Keratinocyte (primary cell): Measurements from ENCODE around the gene ARHGAP22. TPM values are rescaled to one million over a fixed set of nuclear protein-coding genes. Genes with fewer than 3 reads are reported as not detected.

Experiments used
- DNase-seq: peaks from one replicate; pipeline ENCODE4 v3.0.0-alpha.2; 2011; ENCODE audit warnings: low read depth, missing footprints, low spot score
- FAIRE-seq: peaks from 2 replicates; lab custom pipeline; 2011; peaks lifted over from hg19 to GRCh38; lab: Jason Lieb, UNC
- H2AFZ ChIP-seq: 2 replicates; pipeline ENCODE4 v1.6.0; 2012; ENCODE audit warnings: low read length, control low read depth, inconsistent platforms; ENCODE audit not compliant: control insufficient read depth
- H3K27ac ChIP-seq: 2 replicates; pipeline ENCODE4 v1.5.1; 2011; ENCODE audit warnings: low read length; ENCODE audit not compliant: control insufficient read depth, insufficient read depth
- H3K27me3 ChIP-seq: 3 replicates; pipeline ENCODE4 v1.6.0; 2011; ENCODE audit warnings: low read length; ENCODE audit not compliant: control insufficient read depth, insufficient read depth; ENCODE audit errors: extremely low read depth
- H3K36me3 ChIP-seq, 2 experiments: 2 replicates in 1 of 2; 3 replicates in 1 of 2; pipeline ENCODE4 v1.5.1; 2011; ENCODE audit warnings: low read length in 2 of 2, mild to moderate bottlenecking in 1 of 2; ENCODE audit not compliant: control insufficient read depth in 2 of 2, insufficient read depth in 2 of 2; ENCODE audit errors: extremely low read depth in 1 of 2
- H3K4me1 ChIP-seq: 3 replicates; pipeline ENCODE4 v1.5.1; 2011; ENCODE audit warnings: low read length; ENCODE audit not compliant: control insufficient read depth, insufficient read depth; ENCODE audit errors: extremely low read depth
- H3K4me2 ChIP-seq: 3 replicates; pipeline ENCODE4 v1.6.0; 2011; ENCODE audit warnings: low read depth, low read length; ENCODE audit not compliant: control insufficient read depth, insufficient read depth; ENCODE audit errors: extremely low read depth
- H3K4me3 ChIP-seq, 3 experiments: fragments of 200-600 bp in 1 of 3; sonication (generic) in 1 of 3; 2 replicates in 2 of 3; 3 replicates in 1 of 3; pipeline ENCODE4 v1.5.1; 2011 to 2016; ENCODE audit warnings: low read length in 3 of 3, mild to moderate bottlenecking in 3 of 3, control low read depth in 2 of 3, inconsistent platforms in 1 of 3, low read depth in 1 of 3, mixed read lengths in 1 of 3, mixed run types in 1 of 3, moderate library complexity in 1 of 3; ENCODE audit not compliant: control insufficient read depth in 2 of 3, insufficient read depth in 2 of 3; ENCODE audit errors: extremely low read depth in 1 of 3
- H3K79me2 ChIP-seq: 2 replicates; pipeline ENCODE4 v1.6.0; 2012; ENCODE audit warnings: low read length; ENCODE audit not compliant: control insufficient read depth, insufficient read depth
- H3K9ac ChIP-seq: 3 replicates; pipeline ENCODE4 v1.6.0; 2011; ENCODE audit warnings: low read length; ENCODE audit not compliant: control insufficient read depth, insufficient read depth; ENCODE audit errors: extremely low read depth
- H3K9me1 ChIP-seq: 3 replicates; pipeline ENCODE4 v1.6.0; 2011; ENCODE audit warnings: low read length; ENCODE audit not compliant: control insufficient read depth, insufficient read depth; ENCODE audit errors: extremely low read depth
- H3K9me3 ChIP-seq: 2 replicates; pipeline ENCODE4 v1.5.1; 2012; ENCODE audit warnings: low read depth, low read length; ENCODE audit not compliant: control insufficient read depth
- H4K20me1 ChIP-seq: 3 replicates; pipeline ENCODE4 v1.6.0; 2011; ENCODE audit warnings: low read length; ENCODE audit not compliant: control insufficient read depth, insufficient read depth; ENCODE audit errors: extremely low read depth
- EZH2 ChIP-seq: IDR thresholded peaks from one replicate; pipeline ENCODE4 v1.6.1; 2012; ENCODE audit warnings: inconsistent platforms, mild to moderate bottlenecking, low read length, moderate library complexity
- dilution Hi-C: fragments of 300-500 bp; cut with MboI; formaldehyde crosslinking; loops from one replicate; pipeline ENCODE4 v1.7.0; 2020; ENCODE audit warnings: low sequenced_read_pairs; ENCODE audit not compliant: extremely low pct_ligation_motif_present
- polyA plus RNA-seq, 5 experiments: library from polyadenylated mRNA; depleted of rRNA in 3 of 5; stranded (reverse) in 3 of 5; stranded (forward) in 1 of 5; unstranded in 1 of 5; fragments of >200 nt; gene quantifications; 1 replicate in 1 of 5; 2 replicates in 3 of 5; 3 replicates in 1 of 5; pipeline versions ENCODE4 v1.2.1 to v1.2.3, GENCODE V29; 2011 to 2012; ENCODE audit warnings: missing spikeins in 2 of 5, low read depth in 1 of 5, low replicate concordance in 1 of 5
- TF ChIP-seq, protein P1 (sequence below), 3 experiments: IDR thresholded peaks in 1 of 3; conservative IDR thresholded peaks in 1 of 3; optimal IDR thresholded peaks in 1 of 3; 2 replicates in 2 of 3; 3 replicates in 1 of 3; pipeline versions ENCODE3 to v1.5.1; 2011; ENCODE audit warnings: low read length in 3 of 3, mild to moderate bottlenecking in 3 of 3, moderate library complexity in 2 of 3, control low read depth in 1 of 3, inconsistent platforms in 1 of 3; ENCODE audit not compliant: insufficient read depth in 2 of 3; ENCODE audit errors: extremely low read depth in 1 of 3

The ARHGAP22 gene
- polyA plus RNA-seq, 1 donor (not counting 4 experiments of a cell fraction or from before 2014, with no cell fraction given): 4.9 TPM

GRCh38 chr10:48511875-48512231 is 93.0 kb downstream of the ARHGAP22 start:
- Histone ChIP-seq H3K4me3 (no peak overlapping the region), H3K4me2 (no peak overlapping the region), H3K36me3 (no peaks in the 10 kb centered on the region), H3K27me3 (no peaks in the 10 kb centered on the region), H3K27ac (no peak overlapping the region), H3K79me2 (no peaks in the 10 kb centered on the region), H3K9ac (no peak overlapping the region), H3K9me3 (no peaks in the 10 kb centered on the region), H3K4me1 (no peaks in the 10 kb centered on the region), H3K9me1 (no peaks in the 10 kb centered on the region), H4K20me1 (peaks cover 2% of the 10 kb centered on the region), H2AFZ (no peak overlapping the region)
- FAIRE-seq: no peak
- dilution Hi-C loops: no loop called here
- no peak for DNase-seq
- TF ChIP-seq, protein P1, sequence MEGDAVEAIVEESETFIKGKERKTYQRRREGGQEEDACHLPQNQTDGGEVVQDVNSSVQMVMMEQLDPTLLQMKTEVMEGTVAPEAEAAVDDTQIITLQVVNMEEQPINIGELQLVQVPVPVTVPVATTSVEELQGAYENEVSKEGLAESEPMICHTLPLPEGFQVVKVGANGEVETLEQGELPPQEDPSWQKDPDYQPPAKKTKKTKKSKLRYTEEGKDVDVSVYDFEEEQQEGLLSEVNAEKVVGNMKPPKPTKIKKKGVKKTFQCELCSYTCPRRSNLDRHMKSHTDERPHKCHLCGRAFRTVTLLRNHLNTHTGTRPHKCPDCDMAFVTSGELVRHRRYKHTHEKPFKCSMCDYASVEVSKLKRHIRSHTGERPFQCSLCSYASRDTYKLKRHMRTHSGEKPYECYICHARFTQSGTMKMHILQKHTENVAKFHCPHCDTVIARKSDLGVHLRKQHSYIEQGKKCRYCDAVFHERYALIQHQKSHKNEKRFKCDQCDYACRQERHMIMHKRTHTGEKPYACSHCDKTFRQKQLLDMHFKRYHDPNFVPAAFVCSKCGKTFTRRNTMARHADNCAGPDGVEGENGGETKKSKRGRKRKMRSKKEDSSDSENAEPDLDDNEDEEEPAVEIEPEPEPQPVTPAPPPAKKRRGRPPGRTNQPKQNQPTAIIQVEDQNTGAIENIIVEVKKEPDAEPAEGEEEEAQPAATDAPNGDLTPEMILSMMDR (optimal IDR thresholded peaks at IDR 0.05 in 1 of 3, IDR thresholded peaks at IDR 0.05 in 1 of 3, conservative IDR thresholded peaks at IDR 0.05 in 1 of 3; ENCODE audit: extremely low read depth in 1 of 3, insufficient read depth in 2 of 3, low read length in 3 of 3): no peak
- no peak for TF ChIP-seq EZH2

- Histone ChIP-seq H2AFZ (no peak overlapping the region), H3K36me3 (no peaks in the 10 kb centered on the region), H3K4me2 (no peak overlapping the region), H3K27me3 (no peaks in the 10 kb centered on the region), H4K20me1 (peaks cover 2% of the 10 kb centered on the region), H3K9ac (no peak overlapping the region), H3K79me2 (no peaks in the 10 kb centered on the region), H3K9me3 (no peaks in the 10 kb centered on the region), H3K4me1 (no peaks in the 10 kb centered on the region), H3K9me1 (no peaks in the 10 kb centered on the region), H3K27ac (no peak overlapping the region), H3K4me3 (no peak overlapping the region)
- dilution Hi-C loops: no loop called here
- TF ChIP-seq, protein P1 (optimal IDR thresholded peaks at IDR 0.05 in 1 of 3, IDR thresholded peaks at IDR 0.05 in 1 of 3, conservative IDR thresholded peaks at IDR 0.05 in 1 of 3; ENCODE audit: extremely low read depth in 1 of 3, insufficient read depth in 2 of 3, low read length in 3 of 3): no peak
- TF ChIP-seq EZH2: no peak
- FAIRE-seq: no peak
- no peak for DNase-seq
Observed at GRCh38 chr10:48511066-48511874, 93.6 kb downstream of the ARHGAP22 start.
